ENCODE results near the gene PRRX2.

DNA sequence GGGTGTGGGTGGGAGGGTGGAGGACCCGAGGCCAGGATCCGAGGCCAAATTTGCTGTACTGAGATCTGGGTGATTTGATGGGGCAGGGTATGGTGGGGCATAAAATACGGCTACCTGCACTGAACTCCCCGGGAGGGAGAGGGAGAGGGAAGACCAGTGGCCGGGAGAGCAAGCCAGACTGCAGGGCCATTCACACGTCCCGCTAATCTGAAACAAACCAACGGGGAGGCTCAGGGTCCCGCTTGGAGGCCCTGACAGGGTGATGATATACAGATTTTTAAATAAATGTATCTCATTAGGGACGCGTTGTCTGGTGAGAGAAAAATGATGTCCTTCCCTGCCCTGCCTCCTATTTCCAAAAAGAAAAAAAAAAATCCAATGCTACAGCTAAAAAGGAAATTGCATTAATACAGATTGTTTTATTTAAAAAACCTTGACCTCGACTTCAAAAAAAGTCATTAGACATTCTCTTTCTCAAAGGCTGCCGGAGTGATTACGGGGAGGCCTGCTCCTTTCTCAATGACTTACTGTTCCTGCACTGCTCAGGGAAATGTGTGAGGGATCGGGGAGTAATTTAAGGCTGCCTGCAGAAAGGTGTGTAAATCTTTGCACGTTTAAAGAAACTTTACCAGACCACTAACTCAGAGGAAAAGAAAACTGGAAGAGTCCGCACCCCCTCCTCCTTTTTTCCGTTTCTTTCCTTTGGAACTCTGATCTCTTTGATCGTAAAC lies 11.5 kb upstream of the PRRX2 start:
- TF ChIP-seq, protein P1, sequence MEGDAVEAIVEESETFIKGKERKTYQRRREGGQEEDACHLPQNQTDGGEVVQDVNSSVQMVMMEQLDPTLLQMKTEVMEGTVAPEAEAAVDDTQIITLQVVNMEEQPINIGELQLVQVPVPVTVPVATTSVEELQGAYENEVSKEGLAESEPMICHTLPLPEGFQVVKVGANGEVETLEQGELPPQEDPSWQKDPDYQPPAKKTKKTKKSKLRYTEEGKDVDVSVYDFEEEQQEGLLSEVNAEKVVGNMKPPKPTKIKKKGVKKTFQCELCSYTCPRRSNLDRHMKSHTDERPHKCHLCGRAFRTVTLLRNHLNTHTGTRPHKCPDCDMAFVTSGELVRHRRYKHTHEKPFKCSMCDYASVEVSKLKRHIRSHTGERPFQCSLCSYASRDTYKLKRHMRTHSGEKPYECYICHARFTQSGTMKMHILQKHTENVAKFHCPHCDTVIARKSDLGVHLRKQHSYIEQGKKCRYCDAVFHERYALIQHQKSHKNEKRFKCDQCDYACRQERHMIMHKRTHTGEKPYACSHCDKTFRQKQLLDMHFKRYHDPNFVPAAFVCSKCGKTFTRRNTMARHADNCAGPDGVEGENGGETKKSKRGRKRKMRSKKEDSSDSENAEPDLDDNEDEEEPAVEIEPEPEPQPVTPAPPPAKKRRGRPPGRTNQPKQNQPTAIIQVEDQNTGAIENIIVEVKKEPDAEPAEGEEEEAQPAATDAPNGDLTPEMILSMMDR (IDR thresholded peaks at IDR 0.05), result no peak
- TF ChIP-seq POLR2A (IDR thresholded peaks at IDR 0.05), result no peak
